Osteocyte (in vitro differentiated cells): ENCODE measurements around the gene RALBP1. TPM values are rescaled to one million over a fixed set of nuclear protein-coding genes. Genes with fewer than 3 reads are reported as not detected.

Source experiments
- DNase-seq: peaks from one replicate; pipeline ENCODE4 v3.0.0; 2021; ENCODE audit warnings: mixed read lengths; ENCODE audit not compliant: unreplicated experiment; ENCODE audit errors: extremely low spot score
- H3K27ac Mint-ChIP-seq: one replicate; pipeline ENCODE4 v1.8.0; 2021; ENCODE audit warnings: mild to moderate bottlenecking, mixed read lengths; ENCODE audit not compliant: unreplicated experiment
- H3K27me3 Mint-ChIP-seq: one replicate; pipeline ENCODE4 v1.8.0; 2021; ENCODE audit warnings: mixed read lengths; ENCODE audit not compliant: unreplicated experiment
- H3K36me3 Mint-ChIP-seq: one replicate; pipeline ENCODE4 v1.8.0; 2021; ENCODE audit warnings: mixed read lengths; ENCODE audit not compliant: unreplicated experiment
- H3K4me1 Mint-ChIP-seq: one replicate; pipeline ENCODE4 v1.8.0; 2021; ENCODE audit warnings: mixed read lengths; ENCODE audit not compliant: unreplicated experiment
- H3K4me3 Mint-ChIP-seq: one replicate; pipeline ENCODE4 v1.8.0; 2021; ENCODE audit warnings: mild to moderate bottlenecking, moderate library complexity, mixed read lengths; ENCODE audit not compliant: unreplicated experiment
- H3K9me3 Mint-ChIP-seq: one replicate; pipeline ENCODE4 v1.8.0; 2021; ENCODE audit warnings: mixed read lengths; ENCODE audit not compliant: unreplicated experiment
- total RNA-seq: library from RNA; stranded (reverse); gene quantifications from 2 replicates; pipeline ENCODE4 v1.2.1, GENCODE V29; 2021
- TF ChIP-seq, protein P1 (sequence below): fragments of 200-600 bp; sonication (generic); IDR thresholded peaks from 2 replicates; pipeline ENCODE4 v1.5.0; 2021; ENCODE audit warnings: antibody characterized with exemption, mild to moderate bottlenecking, moderate library complexity

Gene RALBP1
- total RNA-seq, 1 donor from 2014 or later = 50.9 TPM

DNA sequence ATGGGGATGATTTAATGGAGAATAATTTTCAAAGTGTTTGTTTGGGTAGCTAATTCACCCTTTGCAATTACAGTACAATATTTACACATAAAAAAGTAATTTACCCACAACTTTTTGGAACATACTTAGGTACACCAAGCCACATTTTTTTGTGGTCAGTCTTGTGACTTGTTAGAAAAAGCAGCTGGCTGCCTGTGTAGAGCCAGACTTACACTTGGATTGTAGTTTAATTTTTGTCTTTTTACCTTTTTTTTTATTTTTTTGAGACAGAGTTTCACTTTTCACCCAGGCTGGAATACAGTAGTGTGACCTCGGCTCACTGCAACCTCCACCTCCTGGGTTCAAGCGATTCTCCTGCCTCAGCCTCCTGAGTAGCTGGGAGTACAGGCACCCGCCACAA is 45.4 kb downstream of the RALBP1 start:
- H3K9me3 Mint-ChIP-seq = no peaks in the 10 kb centered on the region
- TF ChIP-seq, protein P1, sequence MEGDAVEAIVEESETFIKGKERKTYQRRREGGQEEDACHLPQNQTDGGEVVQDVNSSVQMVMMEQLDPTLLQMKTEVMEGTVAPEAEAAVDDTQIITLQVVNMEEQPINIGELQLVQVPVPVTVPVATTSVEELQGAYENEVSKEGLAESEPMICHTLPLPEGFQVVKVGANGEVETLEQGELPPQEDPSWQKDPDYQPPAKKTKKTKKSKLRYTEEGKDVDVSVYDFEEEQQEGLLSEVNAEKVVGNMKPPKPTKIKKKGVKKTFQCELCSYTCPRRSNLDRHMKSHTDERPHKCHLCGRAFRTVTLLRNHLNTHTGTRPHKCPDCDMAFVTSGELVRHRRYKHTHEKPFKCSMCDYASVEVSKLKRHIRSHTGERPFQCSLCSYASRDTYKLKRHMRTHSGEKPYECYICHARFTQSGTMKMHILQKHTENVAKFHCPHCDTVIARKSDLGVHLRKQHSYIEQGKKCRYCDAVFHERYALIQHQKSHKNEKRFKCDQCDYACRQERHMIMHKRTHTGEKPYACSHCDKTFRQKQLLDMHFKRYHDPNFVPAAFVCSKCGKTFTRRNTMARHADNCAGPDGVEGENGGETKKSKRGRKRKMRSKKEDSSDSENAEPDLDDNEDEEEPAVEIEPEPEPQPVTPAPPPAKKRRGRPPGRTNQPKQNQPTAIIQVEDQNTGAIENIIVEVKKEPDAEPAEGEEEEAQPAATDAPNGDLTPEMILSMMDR = no peak
- H3K4me3 Mint-ChIP-seq = no peak overlapping the region

DNA sequence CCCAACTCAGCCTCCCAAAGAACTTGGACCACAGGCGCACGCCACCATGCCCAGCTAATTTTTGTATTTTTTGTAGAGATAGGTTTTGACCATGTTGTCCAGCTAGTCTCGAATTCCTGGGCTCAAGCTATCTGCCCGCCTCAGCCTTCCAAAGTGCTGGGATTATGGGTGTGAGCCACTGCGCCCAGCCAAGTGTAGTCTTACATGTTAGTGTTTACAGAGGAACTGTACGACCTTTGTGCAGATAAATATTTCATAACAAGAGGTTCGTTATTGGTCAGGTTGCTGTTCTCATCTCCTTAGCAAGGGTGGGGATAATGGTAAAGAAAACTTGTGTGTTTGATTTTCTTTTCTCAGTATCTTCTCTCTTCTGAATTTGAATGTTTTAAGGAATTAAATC is 46.5 kb downstream of the RALBP1 start:
- DNase-seq = no peak
- Mint-ChIP-seq H3K27ac (no peak overlapping the region), H3K27me3 (no peaks in the 10 kb centered on the region), H3K4me3 (no peak overlapping the region), H3K9me3 (no peaks in the 10 kb centered on the region), H3K36me3 (peaks cover 19% of the 10 kb centered on the region), H3K4me1 (peaks cover 9% of the 10 kb centered on the region)
- TF ChIP-seq, protein P1 = no peak

More for the DNA sequence above, 45.4 kb downstream of the RALBP1 start:
- H3K27ac Mint-ChIP-seq = no peak overlapping the region
- H3K36me3 Mint-ChIP-seq = peaks cover 14% of the 10 kb centered on the region
- H3K27me3 Mint-ChIP-seq = no peaks in the 10 kb centered on the region
- DNase-seq = no peak
- H3K4me1 Mint-ChIP-seq = peaks cover 9% of the 10 kb centered on the region

DNA sequence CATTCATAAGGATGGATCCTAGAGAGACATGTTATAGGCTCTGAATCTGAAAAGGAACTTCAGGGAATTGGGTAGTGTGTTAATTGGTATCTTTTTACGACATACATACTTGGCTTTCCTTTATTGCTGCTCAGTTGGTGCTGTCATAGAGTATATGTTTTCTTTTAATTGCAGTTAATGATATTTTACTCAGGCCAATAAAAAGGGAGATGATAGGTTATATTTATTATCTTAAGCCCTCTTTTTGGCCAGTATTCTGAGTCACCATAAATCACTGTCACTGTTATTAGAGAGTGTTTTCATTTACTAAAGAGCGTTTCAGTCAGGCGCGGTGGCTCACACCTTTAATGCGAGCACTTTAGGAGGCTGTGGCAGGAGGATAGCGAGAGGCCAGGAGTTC is 47.6 kb downstream of the RALBP1 start:
- H3K4me1 Mint-ChIP-seq = peaks cover 8% of the 10 kb centered on the region
- peaks cover 30% of the 10 kb centered on the region for H3K36me3 Mint-ChIP-seq
- H3K27me3 Mint-ChIP-seq = no peaks in the 10 kb centered on the region
- H3K27ac Mint-ChIP-seq = no peak overlapping the region
- DNase-seq = no peak
- TF ChIP-seq, protein P1 = no peak
- no peak overlapping the region for H3K4me3 Mint-ChIP-seq
- peaks cover 10% of the 10 kb centered on the region for H3K9me3 Mint-ChIP-seq

DNA sequence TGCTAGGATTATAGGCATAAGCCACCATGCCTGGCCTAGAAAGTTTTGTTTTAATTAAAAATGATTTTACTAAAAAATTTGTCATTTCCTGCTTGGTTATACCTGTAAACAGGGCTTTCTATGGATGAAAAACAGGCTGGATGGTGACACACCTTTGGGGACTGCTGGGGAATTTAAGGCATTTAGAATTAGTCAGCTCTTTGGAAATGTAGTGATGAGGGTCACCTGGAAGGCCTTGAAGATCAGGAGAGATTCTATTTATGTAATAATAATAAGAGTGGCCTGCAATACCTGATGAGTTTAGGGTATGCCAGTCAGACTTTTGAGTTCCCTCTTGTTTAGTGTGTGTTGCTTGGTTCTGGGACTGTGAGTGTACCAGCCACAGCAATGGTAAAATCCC is 51.1 kb downstream of the RALBP1 start:
- Mint-ChIP-seq H3K9me3 (peaks cover 15% of the 10 kb centered on the region), H3K27ac (no peak overlapping the region), H3K4me3 (no peak overlapping the region), H3K4me1 (no peaks in the 10 kb centered on the region), H3K36me3 (peaks cover 50% of the 10 kb centered on the region), H3K27me3 (no peaks in the 10 kb centered on the region)
- TF ChIP-seq, protein P1 = no peak
- DNase-seq = no peak

DNA sequence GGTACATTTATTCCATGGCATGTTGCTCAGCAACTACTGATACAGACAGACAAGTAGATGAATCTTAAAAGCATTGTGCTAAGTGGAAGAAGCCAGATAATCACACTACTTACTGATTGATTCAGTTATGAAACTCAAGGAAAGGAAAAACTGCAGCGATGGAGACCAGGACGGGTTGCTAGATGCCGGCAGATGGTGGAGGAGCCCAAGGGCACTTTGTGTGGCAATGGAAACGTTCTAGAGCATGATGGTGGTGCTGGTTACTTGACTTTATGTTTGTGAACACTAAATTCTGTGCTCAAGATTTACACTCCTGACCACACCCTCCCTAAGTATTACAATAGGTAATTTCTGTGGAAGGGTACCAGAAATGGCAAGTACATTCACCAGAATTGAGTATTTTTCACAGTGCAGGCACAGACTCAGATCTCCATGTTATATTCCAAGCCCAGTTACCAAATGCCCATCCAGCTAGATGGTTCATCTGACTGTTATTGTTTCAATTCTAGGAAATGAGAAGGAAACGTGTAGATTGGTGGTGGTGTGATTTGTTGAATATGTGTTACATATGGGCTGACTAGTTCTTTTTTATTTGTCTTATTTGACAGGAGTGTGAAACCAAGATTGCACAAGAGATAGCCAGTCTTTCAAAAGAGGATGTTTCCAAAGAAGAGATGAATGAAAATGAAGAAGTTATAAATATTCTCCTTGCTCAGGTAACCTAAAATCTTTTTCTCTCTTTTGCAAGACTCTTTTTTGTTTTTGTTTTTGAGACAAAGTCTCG is 55.1 kb downstream of the RALBP1 start:
- H3K27ac Mint-ChIP-seq = no peak overlapping the region

More for the DNA sequence above, 55.1 kb downstream of the RALBP1 start:
- TF ChIP-seq, protein P1 = no peak
- no peak for DNase-seq
- H3K9me3 Mint-ChIP-seq = peaks cover 15% of the 10 kb centered on the region
- peaks cover 10% of the 10 kb centered on the region for H3K4me1 Mint-ChIP-seq
- H3K4me3 Mint-ChIP-seq = no peak overlapping the region
- peaks cover 55% of the 10 kb centered on the region for H3K36me3 Mint-ChIP-seq
- no peaks in the 10 kb centered on the region for H3K27me3 Mint-ChIP-seq
